Endothelial cell of umbilical vein (primary cell): ENCODE data around the gene YTHDF1. TPM values are rescaled to one million over a fixed set of nuclear protein-coding genes. Genes with fewer than 3 reads are reported as not detected.

ENCODE experiments used
- BruUV-seq: library from RNA; stranded (reverse); fragments of 400-500 nt; replicated peaks from 2 replicates; lab custom pipeline; 2021; lab: Mats Ljungman, UMichigan
- CTCF ChIA-PET: fragments of 300-600, 350-600 bp; sonication (Branson Sonifier 250); formaldehyde crosslinking; loops from one replicate; lab custom pipeline; 2021; ENCODE audit warnings: antibody characterized with exemption, inconsistent platforms; lab: Charles Lee
- POLR2A ChIA-PET: fragments of 300-600, 350-600 bp; sonication (Branson Sonifier 250); formaldehyde crosslinking; loops from one replicate; lab custom pipeline; 2021; ENCODE audit warnings: antibody characterized with exemption, inconsistent platforms; lab: Charles Lee
- DNase-seq: peaks from one replicate; pipeline ENCODE4 v3.0.0-alpha.2; 2011; ENCODE audit warnings: low read depth, low spot score
- FAIRE-seq: peaks from 2 replicates; lab custom pipeline; 2011; peaks lifted over from hg19 to GRCh38; lab: Jason Lieb, UNC
- H2AFZ ChIP-seq: 2 replicates; pipeline ENCODE4 v1.6.0; 2012; ENCODE audit warnings: low read depth, low read length, control low read depth, inconsistent platforms
- H3K27ac ChIP-seq: 2 replicates; pipeline ENCODE4 v1.5.1; 2011; ENCODE audit warnings: low read depth, mild to moderate bottlenecking, control low read depth, low read length, moderate library complexity; ENCODE audit not compliant: insufficient read depth
- H3K27me3 ChIP-seq, 2 experiments: 2 replicates each; pipeline versions ENCODE4 v1.6.0 to v1.6.1; 2011; ENCODE audit warnings: low read length in 2 of 2, mixed read lengths in 1 of 2; ENCODE audit not compliant: control insufficient read depth in 2 of 2, insufficient read depth in 2 of 2
- H3K36me3 ChIP-seq, 2 experiments: 2 replicates in 1 of 2; 3 replicates in 1 of 2; pipeline ENCODE4 v1.5.1; 2011; ENCODE audit warnings: low read length in 2 of 2, mild to moderate bottlenecking in 1 of 2, moderate library complexity in 1 of 2; ENCODE audit not compliant: control insufficient read depth in 2 of 2, insufficient read depth in 2 of 2; ENCODE audit errors: extremely low read depth in 1 of 2
- H3K4me1 ChIP-seq: 3 replicates; pipeline ENCODE4 v1.5.1; 2011; ENCODE audit warnings: mild to moderate bottlenecking, low read length; ENCODE audit not compliant: control insufficient read depth, insufficient read depth; ENCODE audit errors: extremely low read depth
- H3K4me2 ChIP-seq: 2 replicates; pipeline ENCODE4 v1.6.1; 2011; ENCODE audit warnings: low read length, control low read depth, mixed read lengths; ENCODE audit not compliant: insufficient read depth
- H3K4me3 ChIP-seq, 3 experiments: fragments of 200-600 bp in 1 of 3; sonication (generic), shearing (Covaris generic) in 1 of 3; replicated peaks in 1 of 3; 2 replicates each; pipeline ENCODE4 v1.5.1; 2011 to 2016; ENCODE audit warnings: control low read depth in 3 of 3, low read length in 3 of 3, mild to moderate bottlenecking in 2 of 3, inconsistent platforms in 1 of 3, low read depth in 1 of 3, moderate library complexity in 1 of 3; ENCODE audit not compliant: insufficient read depth in 1 of 3
- H3K79me2 ChIP-seq: 2 replicates; pipeline ENCODE4 v1.6.0; 2012; ENCODE audit warnings: low read length, inconsistent platforms; ENCODE audit not compliant: control insufficient read depth, insufficient read depth
- H3K9ac ChIP-seq: replicated peaks from 2 replicates; pipeline ENCODE3; 2011; ENCODE audit warnings: low read length, control low read depth; ENCODE audit not compliant: insufficient read depth; ENCODE audit errors: extremely low read depth
- H3K9me1 ChIP-seq: replicated peaks from 3 replicates; pipeline ENCODE4 v1.6.0; 2011; ENCODE audit warnings: mild to moderate bottlenecking, low read length; ENCODE audit not compliant: control insufficient read depth, insufficient read depth; ENCODE audit errors: extremely low read depth
- H3K9me3 ChIP-seq: replicated peaks from 2 replicates; pipeline ENCODE4 v1.5.1; 2012; ENCODE audit warnings: low read length, inconsistent platforms; ENCODE audit not compliant: control insufficient read depth, insufficient read depth
- H4K20me1 ChIP-seq: replicated peaks from 2 replicates; pipeline ENCODE3; 2011; ENCODE audit warnings: mild to moderate bottlenecking, low read length; ENCODE audit not compliant: control insufficient read depth, insufficient read depth; ENCODE audit errors: extremely low read depth
- CTCF ChIP-seq, 2 donors: IDR thresholded peaks; 1 replicate in 1 of 2; 2 replicates in 1 of 2; pipeline ENCODE4 v1.5.1; 2011; ENCODE audit warnings: low read length in 2 of 2, mild to moderate bottlenecking in 2 of 2, moderate library complexity in 2 of 2, control low read depth in 1 of 2, inconsistent platforms in 1 of 2, low read depth in 1 of 2; ENCODE audit not compliant: insufficient read depth in 1 of 2; ENCODE audit errors: extremely low read depth in 1 of 2
- EZH2 ChIP-seq: IDR thresholded peaks from 2 replicates; pipeline ENCODE4 v1.6.1; 2012; ENCODE audit warnings: borderline replicate concordance, low read depth, mild to moderate bottlenecking, moderate library complexity, low read length, inconsistent platforms; ENCODE audit not compliant: severe bottlenecking
- FOS ChIP-seq: IDR thresholded peaks from 2 replicates; pipeline ENCODE4 v1.6.1; 2011; ENCODE audit warnings: mild to moderate bottlenecking, low read length, moderate library complexity, borderline replicate concordance; ENCODE audit not compliant: insufficient read depth
- GATA2 ChIP-seq: IDR thresholded peaks from 2 replicates; pipeline ENCODE4 v1.7.0; 2011; ENCODE audit warnings: low read depth, mild to moderate bottlenecking, moderate library complexity, mixed read lengths, low read length; ENCODE audit not compliant: insufficient read length, insufficient read depth
- JUN ChIP-seq: IDR thresholded peaks from 2 replicates; pipeline ENCODE4 v1.6.1; 2011; ENCODE audit warnings: borderline replicate concordance, low read depth; ENCODE audit not compliant: insufficient read length, insufficient read depth
- MAX ChIP-seq: IDR thresholded peaks from 2 replicates; pipeline ENCODE4 v1.6.1; 2011; ENCODE audit not compliant: insufficient read depth, insufficient read length
- MYC ChIP-seq: IDR thresholded peaks from one replicate; pipeline ENCODE4 v1.6.1; 2011; ENCODE audit warnings: mild to moderate bottlenecking, low read depth, low read length
- POLR2A ChIP-seq: IDR thresholded peaks from 2 replicates; pipeline ENCODE4 v1.6.1; 2012; ENCODE audit warnings: low read depth, mild to moderate bottlenecking, control low read depth, low read length
- POLR2AphosphoS5 ChIP-seq: IDR thresholded peaks from 2 replicates; pipeline ENCODE4 v1.6.1; 2012; ENCODE audit warnings: low read depth, mild to moderate bottlenecking, control low read depth, low read length, moderate library complexity; ENCODE audit not compliant: insufficient read depth
- dilution Hi-C: fragments of 300-500 bp; cut with MboI; formaldehyde crosslinking; loops from one replicate; pipeline ENCODE4 v1.15.0; 2019; ENCODE audit warnings: low sequenced_read_pairs; ENCODE audit not compliant: extremely low pct_ligation_motif_present
- intact Hi-C: fragments of 100-400 bp; cut with micrococcal nuclease; formaldehyde crosslinking; loops from one replicate; pipeline ENCODE4 v1.10.0; 2022
- polyA plus RNA-seq, 4 experiments: library from polyadenylated mRNA; depleted of rRNA in 3 of 4; stranded (reverse) in 3 of 4; unstranded in 1 of 4; fragments of >200 nt; gene quantifications; 2 replicates each; pipeline versions ENCODE4 v1.2.1 to v1.2.3, GENCODE V29; 2011 to 2012; ENCODE audit warnings: missing spikeins in 1 of 4
- total RNA-seq: library from RNA; stranded (reverse); gene quantifications from 2 replicates; pipeline ENCODE4 v1.2.3, GENCODE V29; 2021

YTHDF1 gene
- total and polyA plus RNA-seq, 2 donors (not counting 3 experiments of a cell fraction or from before 2014, with no cell fraction given), result 25.2 to 44.4 TPM

GRCh38 chr20:63243604-63244247, 27.8 kb upstream of the YTHDF1 start:
- no TSS peak for BruUV-seq
- Histone ChIP-seq H3K9me3 (no peaks in the 10 kb centered on the region), H3K4me1 (no peaks in the 10 kb centered on the region), H3K9me1 (no peaks in the 10 kb centered on the region), H3K9ac (no peak overlapping the region), H3K79me2 (no peaks in the 10 kb centered on the region), H3K4me3 (no peak overlapping the region), H3K36me3 (no peaks in the 10 kb centered on the region), H2AFZ (no peak overlapping the region), H4K20me1 (no peaks in the 10 kb centered on the region), H3K27me3 (no peaks in the 10 kb centered on the region), H3K4me2 (no peak overlapping the region), H3K27ac (no peak overlapping the region)
- dilution Hi-C loops, result no loop called here
- FAIRE-seq (no peak), DNase-seq (no peak)
- ChIA-PET CTCF (interaction anchor here (0.9 to 1.2 kb wide), 2 partner anchors 20 to 21 kb away, joined by 3 to 5 read pairs; no protein-coding TSS in a partner anchor), POLR2A (interaction anchor here (1.0 kb wide), 1 partner anchor 10 kb away, joined by 3 read pairs; the partner anchor contains the start of gene NKAIN4)
- no peak for TF ChIP-seq FOS
- TF ChIP-seq EZH2, result no peak
- no peak for TF ChIP-seq POLR2AphosphoS5
- TF ChIP-seq MAX, result no peak
- TF ChIP-seq GATA2, result no peak
- no peak for TF ChIP-seq POLR2A
- TF ChIP-seq JUN, result no peak
- TF ChIP-seq CTCF (IDR thresholded peaks at IDR 0.05; ENCODE audit: extremely low read depth in 1 of 2, insufficient read depth in 1 of 2, low read depth in 1 of 2, low read length in 2 of 2), result no peak
- TF ChIP-seq MYC, result no peak
- intact Hi-C loops, result no loop called here
